ENCODE results near the gene GATB.

GATB gene

DNA sequence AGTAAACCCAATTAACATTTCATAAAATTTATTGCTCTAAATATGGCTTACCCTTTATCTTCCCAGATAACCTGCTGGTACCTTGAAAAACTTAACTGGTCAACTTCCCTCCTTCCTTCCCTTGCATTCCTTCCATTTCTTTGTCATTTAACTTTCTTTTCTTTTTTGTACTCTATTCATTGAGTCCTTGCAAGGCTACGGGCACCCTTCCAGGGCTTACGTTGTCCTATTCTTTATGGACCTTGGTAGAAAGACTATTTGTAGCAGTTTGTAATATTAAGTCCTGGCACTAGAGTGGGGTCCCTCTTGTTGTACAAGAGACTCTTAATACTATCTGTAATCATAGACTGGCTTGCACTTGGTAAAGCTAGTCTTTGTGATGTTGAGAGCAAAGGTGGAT lies 8.0 kb upstream of the GATB start:
- TF ChIP-seq, protein P1, sequence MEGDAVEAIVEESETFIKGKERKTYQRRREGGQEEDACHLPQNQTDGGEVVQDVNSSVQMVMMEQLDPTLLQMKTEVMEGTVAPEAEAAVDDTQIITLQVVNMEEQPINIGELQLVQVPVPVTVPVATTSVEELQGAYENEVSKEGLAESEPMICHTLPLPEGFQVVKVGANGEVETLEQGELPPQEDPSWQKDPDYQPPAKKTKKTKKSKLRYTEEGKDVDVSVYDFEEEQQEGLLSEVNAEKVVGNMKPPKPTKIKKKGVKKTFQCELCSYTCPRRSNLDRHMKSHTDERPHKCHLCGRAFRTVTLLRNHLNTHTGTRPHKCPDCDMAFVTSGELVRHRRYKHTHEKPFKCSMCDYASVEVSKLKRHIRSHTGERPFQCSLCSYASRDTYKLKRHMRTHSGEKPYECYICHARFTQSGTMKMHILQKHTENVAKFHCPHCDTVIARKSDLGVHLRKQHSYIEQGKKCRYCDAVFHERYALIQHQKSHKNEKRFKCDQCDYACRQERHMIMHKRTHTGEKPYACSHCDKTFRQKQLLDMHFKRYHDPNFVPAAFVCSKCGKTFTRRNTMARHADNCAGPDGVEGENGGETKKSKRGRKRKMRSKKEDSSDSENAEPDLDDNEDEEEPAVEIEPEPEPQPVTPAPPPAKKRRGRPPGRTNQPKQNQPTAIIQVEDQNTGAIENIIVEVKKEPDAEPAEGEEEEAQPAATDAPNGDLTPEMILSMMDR (IDR thresholded peaks at IDR 0.05; ENCODE audit: insufficient read depth, low read length, missing control alignments), result no peak
- ChIA-PET CTCF (no interaction called here), POLR2A (no interaction called here)
- H3K4me3 ChIP-seq (ENCODE audit: low read depth, low read length), result no peak overlapping the region
- DNase-seq (ENCODE audit: low read depth, low spot score), result no peak

DNA sequence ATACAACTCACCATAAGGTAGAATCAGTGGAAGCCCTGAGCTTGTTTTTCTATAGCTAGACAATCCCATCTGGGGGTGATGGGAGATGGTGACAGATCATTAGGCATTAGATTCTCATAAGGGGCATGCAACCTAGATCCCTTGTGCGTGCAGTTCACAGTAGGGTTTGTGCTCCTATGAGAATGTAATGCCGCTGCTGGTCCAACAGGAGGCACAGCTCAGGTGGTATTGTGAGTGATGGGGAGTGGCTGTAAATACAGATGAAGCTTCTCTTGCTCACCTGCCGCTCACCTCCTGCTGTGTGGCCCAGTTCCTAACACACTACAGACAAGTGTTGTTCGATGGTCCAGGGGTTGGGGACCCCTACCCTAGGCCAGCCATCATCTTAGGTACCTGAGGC lies 5.9 kb upstream of the GATB start:
- POLR2A ChIA-PET, result no interaction called here
- CTCF ChIA-PET, result no interaction called here
- TF ChIP-seq, protein P1 (IDR thresholded peaks at IDR 0.05; ENCODE audit: insufficient read depth, low read length, missing control alignments), result no peak
- H3K4me3 ChIP-seq (ENCODE audit: low read depth, low read length), result no peak overlapping the region
- DNase-seq (ENCODE audit: low read depth, low spot score), result no peak

DNA sequence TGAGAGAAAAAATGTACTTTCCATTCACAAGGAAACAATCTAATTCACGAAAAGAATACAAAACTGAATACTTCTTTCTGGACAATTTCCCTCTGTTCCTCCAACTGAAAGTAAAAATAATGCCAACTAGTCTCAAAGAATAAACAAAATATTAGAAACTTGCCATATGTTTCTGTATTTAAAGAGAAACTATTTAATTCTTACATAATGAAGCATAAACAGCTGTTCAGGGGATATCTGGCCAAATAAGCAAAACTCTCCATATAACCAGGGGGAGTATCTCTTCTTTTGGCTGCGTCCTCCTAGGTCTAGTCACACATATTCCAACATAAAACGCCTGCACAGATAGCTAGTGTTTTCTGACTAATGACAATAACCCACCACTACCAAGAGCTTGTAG lies 805 bp downstream of the GATB start:
- POLR2A ChIA-PET, result no interaction called here
- no peak for DNase-seq (ENCODE audit: low read depth, low spot score)
- H3K4me3 ChIP-seq (ENCODE audit: low read depth, low read length), result peak overlapping the region; percentile 89
- TF ChIP-seq, protein P1 (IDR thresholded peaks at IDR 0.05; ENCODE audit: insufficient read depth, low read length, missing control alignments), result no peak
- CTCF ChIA-PET, result interaction anchor here (1.5 to 2.1 kb wide), 3 partner anchors 10 to 42 kb away, joined by 3 to 8 read pairs (median 3); no protein-coding TSS in a partner anchor

DNA sequence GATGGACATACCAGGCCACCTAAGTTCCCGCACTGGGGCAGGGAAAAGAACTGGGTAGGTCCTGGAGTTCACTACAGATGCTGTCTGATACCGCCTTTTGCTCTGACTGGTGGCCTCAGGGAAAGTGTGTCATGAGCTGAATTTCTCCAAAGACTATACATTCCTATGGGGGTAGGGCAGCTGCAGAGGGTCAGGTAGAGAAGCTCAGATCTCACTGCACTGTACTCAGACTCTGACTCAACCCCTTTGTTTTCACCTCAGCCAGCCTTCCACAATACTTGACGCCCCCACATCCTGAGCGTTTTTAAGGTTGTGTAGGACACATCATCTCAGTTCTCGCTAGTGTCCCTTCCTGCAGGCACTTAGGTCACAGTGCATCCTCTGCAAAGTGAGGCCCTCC lies 7.8 kb downstream of the GATB start:
- ChIA-PET CTCF (no interaction called here), POLR2A (no interaction called here)
- H3K4me3 ChIP-seq (ENCODE audit: low read depth, low read length), result no peak overlapping the region
- no peak for DNase-seq (ENCODE audit: low read depth, low spot score)
- TF ChIP-seq, protein P1 (IDR thresholded peaks at IDR 0.05; ENCODE audit: insufficient read depth, low read length, missing control alignments), result no peak

DNA sequence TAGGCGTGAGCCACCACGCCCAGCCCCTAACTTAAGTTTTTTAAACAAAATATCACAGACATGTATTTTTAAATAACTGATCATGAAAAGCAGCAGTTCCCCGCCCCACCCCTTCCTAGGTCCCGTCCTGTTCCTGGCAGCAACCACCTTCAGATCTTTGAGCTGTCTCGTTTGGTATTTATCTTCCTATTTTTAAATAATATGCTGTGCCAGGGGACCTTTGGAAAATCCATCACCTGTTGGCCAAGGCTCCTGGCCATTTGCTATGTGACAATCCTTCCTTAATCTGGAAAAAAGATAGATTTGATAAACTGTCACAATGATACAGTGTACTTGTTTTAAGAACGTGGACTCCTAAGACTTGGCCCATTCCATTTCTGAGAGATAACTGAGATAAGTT lies 10.7 kb downstream of the GATB start:
- H3K4me3 ChIP-seq (ENCODE audit: low read depth, low read length), result no peak overlapping the region
- CTCF ChIA-PET, result interaction anchor here (1.1 kb wide), 1 partner anchor 10 kb away, joined by 3 read pairs; the partner anchor contains the start of gene GATB
- TF ChIP-seq, protein P1 (IDR thresholded peaks at IDR 0.05; ENCODE audit: insufficient read depth, low read length, missing control alignments), result no peak
- POLR2A ChIA-PET, result no interaction called here
- no peak for DNase-seq (ENCODE audit: low read depth, low spot score)

DNA sequence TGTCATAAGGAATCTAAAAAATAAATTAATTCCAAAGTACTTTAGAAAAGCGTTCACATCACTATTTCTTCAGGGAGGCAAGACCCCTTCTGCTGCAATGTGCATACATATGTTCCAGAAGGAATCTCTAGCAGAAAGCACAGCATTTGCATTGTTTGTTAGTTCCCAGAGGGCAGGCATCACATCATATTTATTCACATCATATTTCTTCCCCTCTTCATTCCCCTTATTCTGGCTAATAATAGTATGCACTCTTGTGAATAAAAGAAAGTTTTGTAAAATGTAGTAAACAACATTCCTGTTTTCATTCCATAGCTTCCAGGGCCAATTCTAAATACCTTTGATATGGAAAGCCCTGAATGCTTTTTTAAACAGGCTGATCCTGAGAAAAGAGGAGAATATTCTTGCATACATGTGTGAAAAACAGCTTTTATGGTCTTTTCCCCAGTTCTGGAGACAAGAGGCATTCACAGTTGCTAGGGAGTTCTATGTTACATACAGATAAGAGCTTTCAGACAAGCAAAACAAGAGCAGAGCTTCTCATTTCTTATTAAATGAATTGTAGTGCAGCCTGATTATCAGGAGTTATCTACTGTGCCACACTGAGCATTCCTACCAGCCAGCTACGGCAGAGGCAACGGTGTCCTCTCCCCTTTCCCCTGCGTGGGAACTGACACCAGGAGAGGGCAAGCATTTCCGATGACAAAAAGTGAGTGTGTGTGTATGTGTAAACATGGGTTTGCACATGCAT lies 15.2 kb downstream of the GATB start:
- CTCF ChIA-PET, result interaction anchor here (2.3 kb wide), 1 partner anchor 14 kb away, joined by 8 read pairs; the partner anchor contains the start of gene GATB

More for the DNA sequence above, 15.2 kb downstream of the GATB start:
- no peak for DNase-seq (ENCODE audit: low read depth, low spot score)
- POLR2A ChIA-PET, result interaction anchor here (0.7 kb wide), 1 partner anchor 354 kb away, joined by 3 read pairs; no protein-coding TSS in a partner anchor
- TF ChIP-seq, protein P1 (IDR thresholded peaks at IDR 0.05; ENCODE audit: insufficient read depth, low read length, missing control alignments), result no peak
- no peak overlapping the region for H3K4me3 ChIP-seq (ENCODE audit: low read depth, low read length)

All from AG04449 (cell line).